Glutamatergic neuron (in vitro differentiated cells): ENCODE results near the gene MAK. TPM values are rescaled to one million over a fixed set of nuclear protein-coding genes. Genes with fewer than 3 reads are reported as not detected.

Source experiments
- DNase-seq: peaks from one replicate; pipeline ENCODE4 v3.0.0; 2022
- H3K27ac Mint-ChIP-seq: one replicate; pipeline ENCODE4 v1.8.0; 2020; ENCODE audit warnings: mild to moderate bottlenecking, mixed read lengths, inconsistent platforms; ENCODE audit not compliant: unreplicated experiment
- H3K27me3 Mint-ChIP-seq: one replicate; pipeline ENCODE4 v1.8.0; 2020; ENCODE audit warnings: mild to moderate bottlenecking, moderate library complexity, mixed read lengths, inconsistent platforms; ENCODE audit not compliant: unreplicated experiment
- H3K36me3 Mint-ChIP-seq: one replicate; pipeline ENCODE4 v1.8.0; 2020; ENCODE audit warnings: mild to moderate bottlenecking, mixed read lengths, inconsistent platforms; ENCODE audit not compliant: unreplicated experiment
- H3K4me1 Mint-ChIP-seq: one replicate; pipeline ENCODE4 v1.8.0; 2020; ENCODE audit warnings: mild to moderate bottlenecking, low read depth, mixed read lengths, inconsistent platforms; ENCODE audit not compliant: unreplicated experiment
- H3K4me3 Mint-ChIP-seq: one replicate; pipeline ENCODE4 v1.8.0; 2020; ENCODE audit warnings: mild to moderate bottlenecking, mixed read lengths, inconsistent platforms; ENCODE audit not compliant: unreplicated experiment
- H3K9me3 Mint-ChIP-seq: one replicate; pipeline ENCODE4 v1.8.0; 2020; ENCODE audit warnings: mild to moderate bottlenecking, moderate library complexity, mixed read lengths, inconsistent platforms; ENCODE audit not compliant: unreplicated experiment
- total RNA-seq: library from RNA; stranded (reverse); fragmentation: NEBNext Ultra II Directional; extraction: Animal tissue kit (Norgen Biotek cat#: 25700); gene quantifications from one replicate; pipeline ENCODE4 v1.2.1, GENCODE V29; 2021; ENCODE audit not compliant: unreplicated experiment
- TF ChIP-seq, protein P1 (sequence below): fragments of 200-600 bp; sonication (generic); IDR thresholded peaks from one replicate; pipeline ENCODE4 v1.5.0; 2021; ENCODE audit not compliant: partially characterized antibody, unreplicated experiment

The MAK gene
- total RNA-seq, 1 donor from 2014 or later, result not detected

GRCh38 chr6:10852361-10852960, 14.1 kb upstream of the MAK start:
- TF ChIP-seq, protein P1, sequence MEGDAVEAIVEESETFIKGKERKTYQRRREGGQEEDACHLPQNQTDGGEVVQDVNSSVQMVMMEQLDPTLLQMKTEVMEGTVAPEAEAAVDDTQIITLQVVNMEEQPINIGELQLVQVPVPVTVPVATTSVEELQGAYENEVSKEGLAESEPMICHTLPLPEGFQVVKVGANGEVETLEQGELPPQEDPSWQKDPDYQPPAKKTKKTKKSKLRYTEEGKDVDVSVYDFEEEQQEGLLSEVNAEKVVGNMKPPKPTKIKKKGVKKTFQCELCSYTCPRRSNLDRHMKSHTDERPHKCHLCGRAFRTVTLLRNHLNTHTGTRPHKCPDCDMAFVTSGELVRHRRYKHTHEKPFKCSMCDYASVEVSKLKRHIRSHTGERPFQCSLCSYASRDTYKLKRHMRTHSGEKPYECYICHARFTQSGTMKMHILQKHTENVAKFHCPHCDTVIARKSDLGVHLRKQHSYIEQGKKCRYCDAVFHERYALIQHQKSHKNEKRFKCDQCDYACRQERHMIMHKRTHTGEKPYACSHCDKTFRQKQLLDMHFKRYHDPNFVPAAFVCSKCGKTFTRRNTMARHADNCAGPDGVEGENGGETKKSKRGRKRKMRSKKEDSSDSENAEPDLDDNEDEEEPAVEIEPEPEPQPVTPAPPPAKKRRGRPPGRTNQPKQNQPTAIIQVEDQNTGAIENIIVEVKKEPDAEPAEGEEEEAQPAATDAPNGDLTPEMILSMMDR, result no peak

GRCh38 chr6:10850728-10851127, 12.4 kb upstream of the MAK start:
- TF ChIP-seq, protein P1, result no peak
- Mint-ChIP-seq H3K27ac (no peak overlapping the region), H3K36me3 (peaks cover 6% of the 10 kb centered on the region), H3K4me1 (no peaks in the 10 kb centered on the region), H3K4me3 (no peak overlapping the region), H3K27me3 (no peaks in the 10 kb centered on the region), H3K9me3 (no peaks in the 10 kb centered on the region)
- no peak for DNase-seq

More at GRCh38 chr6:10852361-10852960, 14.1 kb upstream of the MAK start:
- no peak for DNase-seq
- H3K27me3 Mint-ChIP-seq, result no peaks in the 10 kb centered on the region
- no peaks in the 10 kb centered on the region for H3K4me1 Mint-ChIP-seq
- no peaks in the 10 kb centered on the region for H3K9me3 Mint-ChIP-seq
- no peak overlapping the region for H3K4me3 Mint-ChIP-seq
- no peak overlapping the region for H3K27ac Mint-ChIP-seq
- H3K36me3 Mint-ChIP-seq, result peaks cover 6% of the 10 kb centered on the region

DNA sequence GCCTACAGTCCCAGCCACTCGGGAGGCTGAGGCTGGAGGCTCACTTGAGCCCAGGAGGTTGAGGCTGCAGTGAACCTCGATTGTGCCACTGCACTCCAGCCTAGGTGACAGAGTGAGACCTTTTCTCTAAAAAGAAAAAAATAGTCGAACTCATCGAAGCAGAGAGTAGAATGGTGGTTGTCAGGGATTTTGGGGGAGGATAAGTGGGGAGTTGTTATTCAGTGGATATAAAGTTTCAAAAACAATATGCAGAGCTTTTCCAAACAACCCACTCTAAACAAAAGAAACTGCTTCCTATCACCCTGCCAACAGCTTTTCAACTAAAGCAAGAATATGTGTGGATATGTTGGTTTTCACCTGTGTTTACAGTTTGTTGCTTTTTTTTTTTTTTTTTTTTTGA, 11.6 kb upstream of the MAK start:
- no peak overlapping the region for H3K27ac Mint-ChIP-seq
- H3K9me3 Mint-ChIP-seq, result no peaks in the 10 kb centered on the region
- peaks cover 6% of the 10 kb centered on the region for H3K36me3 Mint-ChIP-seq
- no peak for DNase-seq
- TF ChIP-seq, protein P1, result no peak
- no peaks in the 10 kb centered on the region for H3K4me1 Mint-ChIP-seq
- no peak overlapping the region for H3K4me3 Mint-ChIP-seq
- no peaks in the 10 kb centered on the region for H3K27me3 Mint-ChIP-seq

- H3K4me1 Mint-ChIP-seq, result no peaks in the 10 kb centered on the region
- no peak for DNase-seq
- H3K36me3 Mint-ChIP-seq, result no peaks in the 10 kb centered on the region
- TF ChIP-seq, protein P1, result peak; percentile 48
- no peaks in the 10 kb centered on the region for H3K9me3 Mint-ChIP-seq
- no peaks in the 10 kb centered on the region for H3K27me3 Mint-ChIP-seq
- H3K4me3 Mint-ChIP-seq, result no peak overlapping the region
- H3K27ac Mint-ChIP-seq, result no peak overlapping the region
Measured at GRCh38 chr6:10847684-10848083, 9.3 kb upstream of the MAK start.

- no peak for DNase-seq
- TF ChIP-seq, protein P1, result no peak
- Mint-ChIP-seq H3K4me1 (no peaks in the 10 kb centered on the region), H3K27ac (no peak overlapping the region), H3K27me3 (no peaks in the 10 kb centered on the region), H3K4me3 (no peak overlapping the region), H3K9me3 (no peaks in the 10 kb centered on the region), H3K36me3 (no peaks in the 10 kb centered on the region)
Measured at GRCh38 chr6:10843554-10843953, 5.2 kb upstream of the MAK start.
